HG03432 (cell line): ENCODE measurements around the gene RASAL3.
A peak's percentile ranks its signal among the peaks of the same experiment; 100 is the strongest.
"Not testable (repeated sequence)": the region's sequence is repeated elsewhere in the genome, so short reads cannot be mapped to it uniquely, and the experiment has no call there.

Experiments used
- ATAC-seq: cut with Tn5 transposase; IDR thresholded peaks from one replicate; pipeline ENCODE4 v1.9.1; 2021; ENCODE audit warnings: mild to moderate bottlenecking, moderate library complexity; ENCODE audit not compliant: unreplicated experiment

Gene RASAL3

DNA sequence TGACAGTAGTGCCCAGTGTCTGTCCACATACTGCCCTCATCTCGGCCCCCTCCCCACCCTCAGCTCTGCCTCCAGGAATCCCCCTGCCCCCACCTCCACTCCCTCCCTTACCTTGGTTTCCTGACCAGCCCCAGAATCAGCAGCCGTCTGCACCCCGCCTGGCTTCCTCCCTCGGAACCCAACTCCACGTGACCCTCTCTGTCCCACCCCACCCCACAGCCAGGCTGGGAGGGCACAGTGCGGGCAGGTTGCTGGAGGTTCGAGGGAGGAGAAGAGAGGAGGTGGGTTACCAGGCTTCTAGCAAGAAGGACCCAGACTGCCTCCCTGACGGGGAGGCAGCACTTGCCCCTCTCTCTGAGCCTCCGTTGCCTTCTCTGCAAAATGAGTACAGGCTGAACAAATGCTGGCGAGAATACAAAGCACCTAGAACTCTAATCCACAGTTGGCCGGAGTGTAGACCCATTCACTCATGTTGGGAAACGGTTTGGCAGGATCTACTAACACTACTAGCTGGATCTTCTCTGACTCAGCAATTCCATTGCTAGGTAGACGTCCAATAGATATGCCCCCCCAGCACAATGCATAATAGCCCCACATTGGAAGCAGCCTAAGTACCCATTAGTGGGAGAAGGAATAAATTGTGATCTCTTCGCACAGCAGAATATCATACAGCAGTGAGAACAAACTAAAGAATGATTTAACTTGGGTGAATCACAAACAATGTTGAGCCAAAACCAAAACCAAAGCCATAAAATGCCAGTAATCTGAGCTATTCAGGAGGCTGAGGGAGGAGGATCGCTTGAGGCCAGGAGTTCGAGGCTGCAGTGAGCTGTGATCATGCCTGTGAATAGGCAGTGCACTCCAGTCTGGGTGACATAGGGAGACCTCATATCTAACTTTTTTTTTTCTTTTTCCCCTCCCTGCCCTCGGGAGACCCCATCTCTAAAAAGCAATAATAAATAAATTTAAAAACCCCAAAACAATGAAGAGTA lies at the start of gene RASAL3:
Gene RASAL3, minus strand, starts transcription at position 151 of the 992 bp plus-strand sequence. CDS start 186 bp downstream, outside the sequence.
- ATAC-seq = peak; percentile 55

- no peak for ATAC-seq
Observed at GRCh38 chr19:15511671-15512424, 47.5 kb upstream of the RASAL3 start.

DNA sequence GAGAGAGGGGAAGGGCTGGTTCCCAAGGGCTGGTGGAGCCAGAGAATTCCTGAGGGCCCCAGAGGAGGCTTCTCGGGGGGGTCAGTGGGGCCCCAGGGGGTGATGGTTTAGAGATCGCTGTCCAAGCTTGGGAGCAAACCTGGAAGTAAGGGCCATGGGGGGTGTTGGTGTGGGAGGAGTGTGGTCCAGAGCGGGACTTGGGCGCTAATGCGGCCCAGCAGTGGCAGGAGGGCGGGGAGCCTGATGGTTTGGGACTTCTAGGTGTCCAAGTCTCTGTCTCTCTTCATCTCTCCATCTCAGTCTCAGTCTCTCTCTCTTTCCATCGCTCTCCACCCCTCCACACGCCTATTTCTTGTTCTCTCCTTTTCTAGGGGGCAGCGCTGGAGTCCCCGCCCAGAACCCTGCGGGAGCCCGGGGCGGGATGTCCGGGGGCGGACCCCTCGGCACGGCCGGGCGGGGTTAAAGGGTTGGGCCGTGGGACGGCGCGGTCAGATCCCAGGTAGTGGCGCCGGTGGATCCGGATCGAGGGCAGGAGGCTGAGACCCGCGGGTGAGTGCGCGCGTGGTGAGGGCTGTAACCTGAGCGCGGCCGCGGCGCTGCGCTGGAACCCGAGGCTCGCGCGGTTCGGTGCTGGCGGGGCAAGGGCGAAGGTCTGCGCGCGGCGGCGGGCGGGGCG lies 43.8 kb upstream of the RASAL3 start, which contains the start of gene CYP4F22:
Gene CYP4F22, plus strand, starts transcription at position 491 of the 676 bp plus-strand sequence. CDS start 16,812 bp downstream, outside the sequence.
- ATAC-seq = no peak

DNA sequence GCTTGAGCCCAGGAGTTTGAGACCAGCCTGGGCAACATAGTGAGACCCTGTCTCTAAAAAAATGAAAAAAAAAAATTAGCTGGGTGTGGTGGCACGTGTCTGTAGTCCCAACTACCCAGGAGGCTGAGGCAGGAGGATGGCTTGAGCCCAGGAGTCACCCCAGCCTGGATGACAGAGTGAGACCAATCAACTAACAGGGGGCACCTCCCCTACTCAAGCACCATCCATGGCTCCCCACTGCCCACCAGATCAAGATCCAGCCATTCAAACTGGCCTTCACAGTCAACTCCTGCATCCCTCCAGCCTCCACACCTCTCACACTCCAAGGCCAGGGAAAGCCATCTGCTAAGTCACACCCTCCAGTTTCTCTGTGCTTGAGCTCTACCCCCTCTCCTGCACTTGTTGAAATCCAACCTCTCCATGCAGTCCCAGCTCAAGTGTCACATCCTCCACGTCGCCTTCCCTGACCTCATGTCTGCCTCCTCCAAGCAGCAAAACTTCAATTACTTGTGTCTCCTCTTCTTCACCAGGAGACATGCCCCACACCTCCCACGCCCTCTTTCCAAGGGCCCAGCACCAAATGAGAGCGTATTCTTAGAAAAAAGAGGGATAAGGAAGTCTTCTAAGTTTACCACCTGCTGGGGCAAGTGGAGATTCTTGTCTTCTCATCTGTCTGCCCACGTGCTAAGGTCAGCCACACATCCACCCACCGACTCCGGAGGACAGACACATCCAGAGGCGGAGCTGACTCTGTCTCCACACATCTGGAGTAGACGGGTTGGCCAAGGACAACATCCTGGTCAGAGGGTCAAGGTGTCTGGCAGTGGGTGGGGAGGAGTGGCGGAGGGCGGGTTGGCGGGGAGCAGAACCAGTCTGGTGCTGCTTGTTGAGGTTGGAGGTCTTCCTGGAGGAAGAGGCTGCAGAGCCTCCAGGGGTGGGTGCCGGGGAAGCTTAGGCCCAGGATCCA lies 43.0 kb upstream of the RASAL3 start:
- no peak for ATAC-seq

- ATAC-seq = no peak
Observed at GRCh38 chr19:15506074-15506571, 41.8 kb upstream of the RASAL3 start.

DNA sequence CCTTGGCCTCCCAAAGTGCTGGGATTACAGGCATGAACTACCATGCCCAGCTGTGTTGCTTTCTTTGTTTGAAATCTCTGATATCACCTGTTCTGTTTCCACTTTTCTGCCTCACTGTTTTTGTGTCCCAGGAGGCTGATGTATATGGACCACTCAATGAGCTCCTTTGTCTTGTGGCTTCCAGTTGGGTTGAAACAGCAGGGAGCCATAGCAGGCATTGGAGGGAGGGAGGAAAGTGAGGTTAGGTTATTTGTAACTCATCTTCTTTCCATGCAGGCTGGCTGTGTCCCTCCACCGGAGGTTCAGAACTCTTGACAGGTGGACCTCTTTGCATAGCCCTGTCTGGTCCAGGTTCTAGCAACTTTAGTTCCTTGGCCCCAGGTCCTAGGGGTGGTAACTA lies 37.9 kb upstream of the RASAL3 start:
- no peak for ATAC-seq

- no peak for ATAC-seq
Observed at GRCh38 chr19:15501596-15501995, 37.3 kb upstream of the RASAL3 start.

- no peak for ATAC-seq
Observed at GRCh38 chr19:15498910-15499309, 34.6 kb upstream of the RASAL3 start.

DNA sequence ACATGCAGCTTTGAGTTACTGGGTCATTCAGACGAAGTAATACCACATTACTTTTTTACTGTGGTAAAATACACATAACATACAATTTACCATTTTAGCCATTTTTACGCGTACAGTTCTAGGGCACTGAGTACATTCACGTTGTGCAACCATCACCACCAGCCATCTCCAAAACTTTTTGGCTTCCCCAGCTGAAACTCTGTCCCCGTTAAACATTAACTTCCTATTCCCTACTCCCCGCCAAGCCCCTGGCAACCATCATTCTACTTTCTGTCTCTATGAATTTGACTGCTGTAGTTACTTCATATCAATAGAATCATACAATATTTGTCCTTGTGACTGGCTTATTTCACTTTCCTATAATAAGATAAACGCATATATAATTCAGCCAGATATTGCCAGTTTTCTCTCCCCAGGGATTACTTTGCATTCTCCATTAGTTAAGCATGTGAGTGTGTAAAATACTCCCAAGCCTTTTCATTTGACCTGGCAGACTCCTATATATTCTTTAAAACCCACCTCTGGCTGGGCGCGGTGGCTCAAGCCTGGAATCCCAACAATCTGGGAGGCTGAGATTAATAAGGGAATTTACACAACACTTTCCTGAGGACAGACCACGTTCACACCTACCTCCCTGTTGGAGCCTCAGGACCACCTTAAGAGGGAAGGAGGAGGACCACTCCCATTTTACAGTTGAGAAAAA lies 34.0 kb upstream of the RASAL3 start:
- ATAC-seq = no peak

- no peak for ATAC-seq
Observed at GRCh38 chr19:15495151-15495550, 30.8 kb upstream of the RASAL3 start.

GRCh38 chr19:15488489-15489226 lies 24.3 kb upstream of the RASAL3 start:
- no peak for ATAC-seq

GRCh38 chr19:15487038-15487437 lies 22.7 kb upstream of the RASAL3 start:
- ATAC-seq = no peak

- not testable (repeated sequence) for ATAC-seq
Observed at GRCh38 chr19:15485768-15486167, 21.4 kb upstream of the RASAL3 start.

DNA sequence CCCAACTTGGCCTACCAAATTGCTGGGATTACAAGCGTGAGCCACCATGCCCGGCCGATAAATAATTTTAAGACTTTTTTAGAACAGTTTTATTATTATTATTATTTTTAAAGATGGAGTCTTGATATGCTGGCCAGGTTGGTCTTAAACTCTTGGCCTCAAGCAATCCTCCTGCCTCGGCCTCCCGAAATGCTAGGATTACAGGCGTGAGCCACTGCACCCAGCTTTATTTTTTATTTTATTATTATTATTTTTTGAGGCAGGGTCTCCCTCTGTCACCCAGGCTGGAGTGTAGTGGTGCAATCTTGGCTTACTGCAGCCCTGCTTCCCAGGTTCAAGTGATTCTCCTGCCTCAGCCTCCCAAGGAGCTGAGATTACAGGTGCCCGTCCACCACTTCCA lies 16.7 kb upstream of the RASAL3 start:
- ATAC-seq = not testable (repeated sequence)

- ATAC-seq = no peak
Observed at GRCh38 chr19:15479391-15480345, 15.3 kb upstream of the RASAL3 start, which contains the start of gene PGLYRP2. TSS of gene PGLYRP2 (minus strand) at chr19:15479501. CDS start at chr19:15479371, 130 bp downstream.

GRCh38 chr19:15476325-15476724 lies 12.0 kb upstream of the RASAL3 start:
- no peak for ATAC-seq

DNA sequence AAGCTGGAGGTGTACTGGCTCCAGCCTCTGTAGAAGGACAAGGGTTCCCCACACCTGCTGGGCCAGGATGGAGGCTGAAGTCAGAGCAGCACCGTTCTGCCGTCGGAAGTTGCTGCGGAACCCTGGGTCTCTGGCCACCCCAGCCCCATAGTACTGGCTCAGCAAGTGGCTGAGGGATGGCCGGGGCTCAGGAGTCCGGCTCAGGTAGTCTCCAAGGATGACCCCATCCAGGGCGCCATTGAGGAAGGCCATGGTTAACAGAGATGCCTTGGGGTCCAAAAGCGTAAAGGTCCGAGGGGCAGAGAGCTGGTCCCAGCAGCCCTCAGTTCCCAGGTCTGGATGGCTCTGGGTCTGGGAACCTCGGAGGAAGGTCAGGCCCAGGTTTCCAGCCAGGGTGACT lies 11.3 kb upstream of the RASAL3 start:
- ATAC-seq = no peak
